ENCODE measurements around the gene PTPRE. TPM values are rescaled to one million over a fixed set of nuclear protein-coding genes. Genes with fewer than 3 reads are reported as not detected.

Gene PTPRE
- total and polyA plus RNA-seq, 10 of the 15 experiments (the other 5 are each of a cell fraction or from before 2014, with no cell fraction given) = 2.9 to 7.6 (median 5.8) TPM

DNA sequence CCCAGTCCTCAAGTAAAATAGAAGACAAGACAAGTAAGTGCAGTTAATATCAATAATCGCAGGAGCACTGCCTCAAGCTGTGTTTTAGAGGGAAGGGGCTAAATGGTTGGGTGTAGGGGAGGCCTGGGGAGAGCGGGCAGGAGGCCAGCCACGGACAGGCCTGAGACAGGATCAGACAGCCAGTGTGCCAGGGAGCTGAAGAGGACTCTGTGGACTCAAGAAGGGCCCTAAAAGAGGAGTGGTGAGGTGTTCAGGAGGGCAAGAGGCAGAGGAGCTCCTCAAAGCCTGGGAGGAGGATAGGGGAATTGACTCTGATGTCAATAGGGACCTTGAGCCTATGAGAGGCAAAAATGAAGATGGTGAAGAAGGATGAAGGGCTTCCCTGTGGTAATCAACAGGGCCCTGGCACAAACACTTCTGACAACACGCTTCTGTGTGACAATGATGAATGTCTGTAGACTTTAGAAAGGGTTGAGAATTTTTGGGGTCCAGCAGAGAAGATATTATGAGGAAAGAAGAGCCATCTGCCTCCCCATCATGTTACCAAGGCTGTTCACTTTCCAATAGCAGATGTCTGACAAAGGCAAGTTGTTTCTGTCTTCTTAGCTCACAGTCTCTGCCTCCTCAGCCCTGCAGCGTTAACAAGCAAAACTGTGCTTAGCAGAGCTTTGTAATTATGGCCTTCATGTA, 2.4 kb upstream of the PTPRE start (continued):
- TF ChIP-seq, protein P1, sequence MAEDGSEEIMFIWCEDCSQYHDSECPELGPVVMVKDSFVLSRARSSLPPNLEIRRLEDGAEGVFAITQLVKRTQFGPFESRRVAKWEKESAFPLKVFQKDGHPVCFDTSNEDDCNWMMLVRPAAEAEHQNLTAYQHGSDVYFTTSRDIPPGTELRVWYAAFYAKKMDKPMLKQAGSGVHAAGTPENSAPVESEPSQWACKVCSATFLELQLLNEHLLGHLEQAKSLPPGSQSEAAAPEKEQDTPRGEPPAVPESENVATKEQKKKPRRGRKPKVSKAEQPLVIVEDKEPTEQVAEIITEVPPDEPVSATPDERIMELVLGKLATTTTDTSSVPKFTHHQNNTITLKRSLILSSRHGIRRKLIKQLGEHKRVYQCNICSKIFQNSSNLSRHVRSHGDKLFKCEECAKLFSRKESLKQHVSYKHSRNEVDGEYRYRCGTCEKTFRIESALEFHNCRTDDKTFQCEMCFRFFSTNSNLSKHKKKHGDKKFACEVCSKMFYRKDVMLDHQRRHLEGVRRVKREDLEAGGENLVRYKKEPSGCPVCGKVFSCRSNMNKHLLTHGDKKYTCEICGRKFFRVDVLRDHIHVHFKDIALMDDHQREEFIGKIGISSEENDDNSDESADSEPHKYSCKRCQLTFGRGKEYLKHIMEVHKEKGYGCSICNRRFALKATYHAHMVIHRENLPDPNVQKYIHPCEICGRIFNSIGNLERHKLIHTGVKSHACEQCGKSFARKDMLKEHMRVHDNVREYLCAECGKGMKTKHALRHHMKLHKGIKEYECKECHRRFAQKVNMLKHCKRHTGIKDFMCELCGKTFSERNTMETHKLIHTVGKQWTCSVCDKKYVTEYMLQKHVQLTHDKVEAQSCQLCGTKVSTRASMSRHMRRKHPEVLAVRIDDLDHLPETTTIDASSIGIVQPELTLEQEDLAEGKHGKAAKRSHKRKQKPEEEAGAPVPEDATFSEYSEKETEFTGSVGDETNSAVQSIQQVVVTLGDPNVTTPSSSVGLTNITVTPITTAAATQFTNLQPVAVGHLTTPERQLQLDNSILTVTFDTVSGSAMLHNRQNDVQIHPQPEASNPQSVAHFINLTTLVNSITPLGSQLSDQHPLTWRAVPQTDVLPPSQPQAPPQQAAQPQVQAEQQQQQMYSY (CRISPR knock-in tag; IDR thresholded peaks at IDR 0.05) = no peak
- TF ChIP-seq STAT1 (conservative IDR thresholded peaks at IDR 0.05) (no peak), MXI1 (IDR thresholded peaks at IDR 0.05; ENCODE audit: low read depth, low read length) (no peak)
- TF ChIP-seq, protein P2, sequence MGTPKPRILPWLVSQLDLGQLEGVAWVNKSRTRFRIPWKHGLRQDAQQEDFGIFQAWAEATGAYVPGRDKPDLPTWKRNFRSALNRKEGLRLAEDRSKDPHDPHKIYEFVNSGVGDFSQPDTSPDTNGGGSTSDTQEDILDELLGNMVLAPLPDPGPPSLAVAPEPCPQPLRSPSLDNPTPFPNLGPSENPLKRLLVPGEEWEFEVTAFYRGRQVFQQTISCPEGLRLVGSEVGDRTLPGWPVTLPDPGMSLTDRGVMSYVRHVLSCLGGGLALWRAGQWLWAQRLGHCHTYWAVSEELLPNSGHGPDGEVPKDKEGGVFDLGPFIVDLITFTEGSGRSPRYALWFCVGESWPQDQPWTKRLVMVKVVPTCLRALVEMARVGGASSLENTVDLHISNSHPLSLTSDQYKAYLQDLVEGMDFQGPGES (IDR thresholded peaks at IDR 0.05) = no peak
- TF ChIP-seq, protein P3, sequence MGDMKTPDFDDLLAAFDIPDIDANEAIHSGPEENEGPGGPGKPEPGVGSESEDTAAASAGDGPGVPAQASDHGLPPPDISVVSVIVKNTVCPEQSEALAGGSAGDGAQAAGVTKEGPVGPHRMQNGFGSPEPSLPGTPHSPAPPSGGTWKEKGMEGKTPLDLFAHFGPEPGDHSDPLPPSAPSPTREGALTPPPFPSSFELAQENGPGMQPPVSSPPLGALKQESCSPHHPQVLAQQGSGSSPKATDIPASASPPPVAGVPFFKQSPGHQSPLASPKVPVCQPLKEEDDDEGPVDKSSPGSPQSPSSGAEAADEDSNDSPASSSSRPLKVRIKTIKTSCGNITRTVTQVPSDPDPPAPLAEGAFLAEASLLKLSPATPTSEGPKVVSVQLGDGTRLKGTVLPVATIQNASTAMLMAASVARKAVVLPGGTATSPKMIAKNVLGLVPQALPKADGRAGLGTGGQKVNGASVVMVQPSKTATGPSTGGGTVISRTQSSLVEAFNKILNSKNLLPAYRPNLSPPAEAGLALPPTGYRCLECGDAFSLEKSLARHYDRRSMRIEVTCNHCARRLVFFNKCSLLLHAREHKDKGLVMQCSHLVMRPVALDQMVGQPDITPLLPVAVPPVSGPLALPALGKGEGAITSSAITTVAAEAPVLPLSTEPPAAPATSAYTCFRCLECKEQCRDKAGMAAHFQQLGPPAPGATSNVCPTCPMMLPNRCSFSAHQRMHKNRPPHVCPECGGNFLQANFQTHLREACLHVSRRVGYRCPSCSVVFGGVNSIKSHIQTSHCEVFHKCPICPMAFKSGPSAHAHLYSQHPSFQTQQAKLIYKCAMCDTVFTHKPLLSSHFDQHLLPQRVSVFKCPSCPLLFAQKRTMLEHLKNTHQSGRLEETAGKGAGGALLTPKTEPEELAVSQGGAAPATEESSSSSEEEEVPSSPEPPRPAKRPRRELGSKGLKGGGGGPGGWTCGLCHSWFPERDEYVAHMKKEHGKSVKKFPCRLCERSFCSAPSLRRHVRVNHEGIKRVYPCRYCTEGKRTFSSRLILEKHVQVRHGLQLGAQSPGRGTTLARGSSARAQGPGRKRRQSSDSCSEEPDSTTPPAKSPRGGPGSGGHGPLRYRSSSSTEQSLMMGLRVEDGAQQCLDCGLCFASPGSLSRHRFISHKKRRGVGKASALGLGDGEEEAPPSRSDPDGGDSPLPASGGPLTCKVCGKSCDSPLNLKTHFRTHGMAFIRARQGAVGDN (IDR thresholded peaks at IDR 0.05) = no peak
